Inflammatory macrophage treated with lipopolysaccharide for 4 hours (primary cell): ENCODE results near the gene FAM13C.

Experiments used
- DNase-seq: peaks from one replicate; pipeline ENCODE4 v3.0.0-alpha.2; 2020

Gene FAM13C

GRCh38 chr10:59312247-59312646 lies 50.1 kb downstream of the FAM13C start:
- no peak for DNase-seq

GRCh38 chr10:59311025-59311424 lies 51.3 kb downstream of the FAM13C start:
- no peak for DNase-seq

GRCh38 chr10:59310324-59310914 lies 51.9 kb downstream of the FAM13C start:
- no peak for DNase-seq

- DNase-seq = no peak
Measured at GRCh38 chr10:59304521-59305097, 57.7 kb downstream of the FAM13C start.

GRCh38 chr10:59303018-59303417 lies 59.3 kb downstream of the FAM13C start:
- no peak for DNase-seq

- DNase-seq = no peak
Measured at GRCh38 chr10:59302381-59302780, 60.0 kb downstream of the FAM13C start.

- no peak for DNase-seq
Measured at GRCh38 chr10:59301067-59301754, 61.1 kb downstream of the FAM13C start.

GRCh38 chr10:59300386-59300785 lies 62.0 kb downstream of the FAM13C start:
- no peak for DNase-seq

- DNase-seq = no peak
Measured at GRCh38 chr10:59299933-59300332, 62.4 kb downstream of the FAM13C start.

- DNase-seq = no peak
Measured at GRCh38 chr10:59290448-59290847, 71.9 kb downstream of the FAM13C start.

GRCh38 chr10:59289853-59290252 lies 72.5 kb downstream of the FAM13C start:
- DNase-seq = no peak

GRCh38 chr10:59287587-59288255 lies 74.6 kb downstream of the FAM13C start:
- DNase-seq = no peak

- DNase-seq = no peak
Measured at GRCh38 chr10:59285848-59286247, 76.5 kb downstream of the FAM13C start.

- DNase-seq = no peak
Measured at GRCh38 chr10:59285073-59285472, 77.3 kb downstream of the FAM13C start.

GRCh38 chr10:59284118-59284975 lies 78.0 kb downstream of the FAM13C start:
- DNase-seq = no peak

GRCh38 chr10:59283456-59284091 lies 78.8 kb downstream of the FAM13C start:
- no peak for DNase-seq

GRCh38 chr10:59281861-59282260 lies 80.5 kb downstream of the FAM13C start:
- DNase-seq = no peak

- no peak for DNase-seq
Measured at GRCh38 chr10:59279991-59280505, 82.3 kb downstream of the FAM13C start.

- no peak for DNase-seq
Measured at GRCh38 chr10:59279476-59279875, 82.9 kb downstream of the FAM13C start.

GRCh38 chr10:59276919-59277318 lies 85.4 kb downstream of the FAM13C start:
- DNase-seq = no peak

GRCh38 chr10:59276133-59276532 lies 86.2 kb downstream of the FAM13C start:
- DNase-seq = no peak

- DNase-seq = no peak
Measured at GRCh38 chr10:59273445-59273844, 88.9 kb downstream of the FAM13C start.
